Measurements from ENCODE around the gene ADAMTS7.

Gene ADAMTS7

DNA sequence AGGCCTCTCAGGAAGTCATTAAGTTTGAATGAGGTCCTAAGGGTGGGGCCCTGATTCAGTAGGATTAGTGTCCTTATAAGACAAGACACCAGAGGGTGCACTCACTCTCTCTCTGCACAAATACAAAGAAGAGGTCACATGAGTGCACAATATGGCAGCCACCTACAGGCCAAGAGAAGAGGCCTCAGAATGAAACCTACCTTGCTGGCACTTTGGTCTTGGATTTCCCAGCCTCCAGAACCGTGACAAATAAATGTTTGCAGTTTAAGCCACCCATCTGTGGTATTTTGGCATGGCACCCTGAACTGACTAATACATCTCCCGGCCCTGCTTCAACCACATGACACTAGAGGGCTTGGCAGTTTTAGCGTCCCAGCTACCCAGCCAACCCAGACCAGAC lies 96.4 kb downstream of the ADAMTS7 start:
- WGBS (ENCODE audit: extremely low coverage, insufficient coverage, insufficient read length): no CpG with 5 or more reads among the region's 3 CpGs
- Histone ChIP-seq H2BK120ac (ENCODE audit: insufficient read depth, low read length, poor library complexity) (no peak overlapping the region), H4K12ac (ENCODE audit: low read depth, low read length) (no peak overlapping the region), H2BK5ac (ENCODE audit: low read depth, low read length, poor library complexity) (no peak overlapping the region), H3K18ac (ENCODE audit: low read length) (no peak overlapping the region), H3K4me1 (ENCODE audit: control insufficient read depth in 1 of 2, insufficient read depth in 2 of 2, low read length in 2 of 2) (no peaks in the 10 kb centered on the region), H3K36me3 (ENCODE audit: control insufficient read depth in 1 of 2, insufficient read depth in 2 of 2, low read length in 2 of 2) (no peaks in the 10 kb centered on the region), H3K9me3 (ENCODE audit: insufficient read depth, low read depth, low read length) (no peaks in the 10 kb centered on the region), H2AFZ (ENCODE audit: insufficient read depth, low read length, poor library complexity) (no peak overlapping the region), H3K79me1 (ENCODE audit: low read length) (no peaks in the 10 kb centered on the region), H3K4me2 (ENCODE audit: low read length) (no peak overlapping the region), H3K79me2 (ENCODE audit: control insufficient read depth, insufficient read depth, low read length, poor library complexity) (no peaks in the 10 kb centered on the region), H3K9ac (ENCODE audit: low read length) (no peak overlapping the region), H4K8ac (ENCODE audit: low read depth, low read length) (no peak overlapping the region), H3K27me3 (ENCODE audit: insufficient read depth, low read length) (no peaks in the 10 kb centered on the region), H2AK5ac (ENCODE audit: low read length) (no peak overlapping the region), H3K4ac (ENCODE audit: low read depth, low read length) (no peak overlapping the region), H3K27ac (ENCODE audit: low read depth, low read length) (no peak overlapping the region), H3K4me3 (ENCODE audit: low read depth, low read length) (no peak overlapping the region), H4K91ac (ENCODE audit: low read depth, low read length) (no peak overlapping the region), H3K23ac (ENCODE audit: low read length) (no peak overlapping the region), H2BK12ac (ENCODE audit: low read length) (no peak overlapping the region), H3K14ac (ENCODE audit: low read length) (no peak overlapping the region)
- peak; percentile 43 to 59 for DNase-seq

DNA sequence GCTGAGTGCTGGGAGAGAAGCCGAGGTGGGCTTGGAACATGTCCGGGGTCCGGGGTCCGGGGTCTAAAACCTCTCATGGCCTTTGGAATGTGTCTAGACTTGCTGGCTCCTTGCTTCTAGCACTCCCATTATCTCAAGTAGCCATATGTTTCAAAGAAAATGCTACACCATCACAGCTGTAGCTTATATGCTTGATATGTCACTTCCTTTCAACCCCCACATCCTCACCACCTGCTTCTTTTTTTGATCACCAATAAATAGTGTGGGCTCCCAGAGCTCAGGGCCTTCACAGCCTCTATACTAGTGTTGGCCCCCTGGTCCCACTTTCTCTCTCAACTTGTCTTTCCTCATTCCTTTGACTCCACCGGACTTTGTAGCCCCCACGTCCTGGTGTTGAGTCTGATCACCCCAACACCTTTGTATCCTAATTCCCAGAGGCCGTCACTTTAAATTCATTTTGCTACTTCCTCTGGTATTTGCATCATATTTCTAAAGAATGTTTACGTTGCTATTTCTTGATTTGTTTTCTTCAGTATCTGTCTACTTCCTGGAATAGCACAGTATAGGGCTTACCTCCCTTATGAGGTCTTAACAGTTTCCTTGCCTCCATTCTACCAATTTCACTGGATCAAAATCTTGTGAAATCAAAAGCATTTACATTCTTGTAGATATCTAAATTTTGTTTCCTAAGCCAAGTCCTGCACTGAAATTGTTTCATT lies 98.3 kb downstream of the ADAMTS7 start:
- Histone ChIP-seq H2AK5ac (ENCODE audit: low read length) (no peak overlapping the region), H3K9me3 (ENCODE audit: insufficient read depth, low read depth, low read length) (no peaks in the 10 kb centered on the region), H3K27me3 (ENCODE audit: insufficient read depth, low read length) (no peaks in the 10 kb centered on the region), H2BK120ac (ENCODE audit: insufficient read depth, low read length, poor library complexity) (no peak overlapping the region), H3K9ac (ENCODE audit: low read length) (no peak overlapping the region), H3K4me1 (ENCODE audit: control insufficient read depth in 1 of 2, insufficient read depth in 2 of 2, low read length in 2 of 2) (no peaks in the 10 kb centered on the region), H3K14ac (ENCODE audit: low read length) (no peak overlapping the region), H4K91ac (ENCODE audit: low read depth, low read length) (no peak overlapping the region), H3K79me2 (ENCODE audit: control insufficient read depth, insufficient read depth, low read length, poor library complexity) (no peaks in the 10 kb centered on the region), H3K18ac (ENCODE audit: low read length) (no peak overlapping the region), H4K8ac (ENCODE audit: low read depth, low read length) (no peak overlapping the region), H4K12ac (ENCODE audit: low read depth, low read length) (no peak overlapping the region), H3K79me1 (ENCODE audit: low read length) (no peaks in the 10 kb centered on the region), H2BK5ac (ENCODE audit: low read depth, low read length, poor library complexity) (no peak overlapping the region), H3K4ac (ENCODE audit: low read depth, low read length) (no peak overlapping the region), H2AFZ (ENCODE audit: insufficient read depth, low read length, poor library complexity) (no peak overlapping the region), H2BK12ac (ENCODE audit: low read length) (no peak overlapping the region), H3K36me3 (ENCODE audit: control insufficient read depth in 1 of 2, insufficient read depth in 2 of 2, low read length in 2 of 2) (no peaks in the 10 kb centered on the region), H3K27ac (ENCODE audit: low read depth, low read length) (no peak overlapping the region), H3K4me3 (ENCODE audit: low read depth, low read length) (no peak overlapping the region), H3K23ac (ENCODE audit: low read length) (no peak overlapping the region), H3K4me2 (ENCODE audit: low read length) (no peak overlapping the region)
- DNase-seq: no peak
- WGBS (ENCODE audit: extremely low coverage, insufficient coverage, insufficient read length): no CpG with 5 or more reads among the region's 8 CpGs

DNA sequence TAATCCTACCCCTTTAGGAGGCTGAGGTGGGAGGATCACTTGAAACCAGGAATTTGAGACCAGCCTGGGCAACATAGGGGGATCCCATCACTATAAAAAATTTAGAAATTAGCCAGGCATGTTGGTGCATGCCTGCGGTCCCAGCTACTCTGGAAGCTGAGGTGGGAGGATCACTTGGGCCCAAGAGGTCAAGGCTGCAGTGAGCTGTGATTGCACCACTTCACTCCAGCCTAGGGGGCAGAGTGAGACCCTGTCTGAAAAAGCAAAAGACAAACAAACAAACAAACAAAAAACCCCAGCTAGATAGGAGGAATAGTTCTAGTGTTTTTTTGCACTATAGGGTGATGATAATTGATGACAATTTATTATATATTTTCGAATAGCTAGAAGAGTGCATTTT lies 99.6 kb downstream of the ADAMTS7 start:
- H3K4ac ChIP-seq (ENCODE audit: low read depth, low read length): no peak overlapping the region
- H2BK5ac ChIP-seq (ENCODE audit: low read depth, low read length, poor library complexity): no peak overlapping the region
- no peaks in the 10 kb centered on the region for H3K79me2 ChIP-seq (ENCODE audit: control insufficient read depth, insufficient read depth, low read length, poor library complexity)
- H3K4me1 ChIP-seq (ENCODE audit: control insufficient read depth in 1 of 2, insufficient read depth in 2 of 2, low read length in 2 of 2): no peaks in the 10 kb centered on the region
- no peak overlapping the region for H2BK12ac ChIP-seq (ENCODE audit: low read length)
- no peaks in the 10 kb centered on the region for H3K79me1 ChIP-seq (ENCODE audit: low read length)
- no peaks in the 10 kb centered on the region for H3K9me3 ChIP-seq (ENCODE audit: insufficient read depth, low read depth, low read length)
- H3K36me3 ChIP-seq (ENCODE audit: control insufficient read depth in 1 of 2, insufficient read depth in 2 of 2, low read length in 2 of 2): no peaks in the 10 kb centered on the region
- H4K12ac ChIP-seq (ENCODE audit: low read depth, low read length): no peak overlapping the region
- no peak overlapping the region for H2AK5ac ChIP-seq (ENCODE audit: low read length)
- H2BK120ac ChIP-seq (ENCODE audit: insufficient read depth, low read length, poor library complexity): no peak overlapping the region
- H3K18ac ChIP-seq (ENCODE audit: low read length): no peak overlapping the region
- H3K27ac ChIP-seq (ENCODE audit: low read depth, low read length): no peak overlapping the region
- no peak for DNase-seq
- WGBS (ENCODE audit: extremely low coverage, insufficient coverage, insufficient read length): no CpG with 5 or more reads among the region's 2 CpGs
- H4K91ac ChIP-seq (ENCODE audit: low read depth, low read length): no peak overlapping the region
- H3K14ac ChIP-seq (ENCODE audit: low read length): no peak overlapping the region
- no peak overlapping the region for H4K8ac ChIP-seq (ENCODE audit: low read depth, low read length)
- no peak overlapping the region for H2AFZ ChIP-seq (ENCODE audit: insufficient read depth, low read length, poor library complexity)
- no peak overlapping the region for H3K23ac ChIP-seq (ENCODE audit: low read length)
- H3K27me3 ChIP-seq (ENCODE audit: insufficient read depth, low read length): no peaks in the 10 kb centered on the region
- H3K4me3 ChIP-seq (ENCODE audit: low read depth, low read length): no peak overlapping the region
- no peak overlapping the region for H3K9ac ChIP-seq (ENCODE audit: low read length)
- no peak overlapping the region for H3K4me2 ChIP-seq (ENCODE audit: low read length)

DNA sequence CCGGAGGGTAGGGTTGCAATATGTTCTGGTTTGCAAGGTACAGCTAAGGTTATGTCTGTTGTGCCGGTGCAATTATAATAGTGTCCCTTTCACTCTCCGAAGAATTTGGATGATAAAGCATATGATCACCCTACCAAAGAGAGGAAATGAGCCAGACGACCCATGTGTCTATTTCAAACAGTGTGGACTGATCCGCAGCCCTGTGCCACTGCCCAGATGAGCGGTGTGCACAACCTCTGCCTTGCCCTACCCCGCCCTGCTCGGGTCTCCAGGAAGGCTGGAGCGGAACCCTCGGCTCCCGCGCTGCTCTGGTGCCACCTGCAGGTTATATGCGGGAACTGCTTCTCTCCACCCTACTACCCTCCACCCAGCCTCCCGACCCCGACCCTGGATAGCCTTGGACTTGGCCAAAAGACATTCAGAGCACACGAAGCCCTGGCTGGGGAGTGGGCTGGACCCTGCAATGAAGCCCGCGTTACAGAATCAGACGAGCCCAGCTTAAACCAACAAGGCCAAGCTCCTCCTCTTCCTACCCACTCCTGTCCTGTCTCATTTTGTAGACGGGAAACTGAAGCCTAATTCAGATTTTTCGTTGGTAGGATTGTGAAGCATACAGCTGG lies 101.9 kb downstream of the ADAMTS7 start:
- Histone ChIP-seq H4K12ac (ENCODE audit: low read depth, low read length) (no peak overlapping the region), H3K9ac (ENCODE audit: low read length) (no peak overlapping the region), H3K23ac (ENCODE audit: low read length) (no peak overlapping the region)

More for the DNA sequence above, 101.9 kb downstream of the ADAMTS7 start:
- H3K18ac ChIP-seq (ENCODE audit: low read length): no peak overlapping the region
- H3K79me1 ChIP-seq (ENCODE audit: low read length): no peaks in the 10 kb centered on the region
- H3K9me3 ChIP-seq (ENCODE audit: insufficient read depth, low read depth, low read length): peaks cover 4% of the 10 kb centered on the region
- H3K27me3 ChIP-seq (ENCODE audit: insufficient read depth, low read length): no peaks in the 10 kb centered on the region
- WGBS (ENCODE audit: extremely low coverage, insufficient coverage, insufficient read length): 100% methylated on average over 1 of the region's 21 CpGs
- no peak overlapping the region for H3K4ac ChIP-seq (ENCODE audit: low read depth, low read length)
- no peaks in the 10 kb centered on the region for H3K79me2 ChIP-seq (ENCODE audit: control insufficient read depth, insufficient read depth, low read length, poor library complexity)
- no peak overlapping the region for H2BK5ac ChIP-seq (ENCODE audit: low read depth, low read length, poor library complexity)
- H2BK120ac ChIP-seq (ENCODE audit: insufficient read depth, low read length, poor library complexity): no peak overlapping the region
- no peak overlapping the region for H2AK5ac ChIP-seq (ENCODE audit: low read length)
- no peaks in the 10 kb centered on the region for H3K4me1 ChIP-seq (ENCODE audit: control insufficient read depth in 1 of 2, insufficient read depth in 2 of 2, low read length in 2 of 2)
- H3K27ac ChIP-seq (ENCODE audit: low read depth, low read length): no peak overlapping the region
- H3K36me3 ChIP-seq (ENCODE audit: control insufficient read depth in 1 of 2, insufficient read depth in 2 of 2, low read length in 2 of 2): no peaks in the 10 kb centered on the region
- H4K8ac ChIP-seq (ENCODE audit: low read depth, low read length): no peak overlapping the region
- no peak overlapping the region for H3K14ac ChIP-seq (ENCODE audit: low read length)
- H3K4me2 ChIP-seq (ENCODE audit: low read length): no peak overlapping the region
- peak; percentile 38 to 73 for DNase-seq
- no peak overlapping the region for H2BK12ac ChIP-seq (ENCODE audit: low read length)
- no peak overlapping the region for H3K4me3 ChIP-seq (ENCODE audit: low read depth, low read length)
- H4K91ac ChIP-seq (ENCODE audit: low read depth, low read length): no peak overlapping the region
- H2AFZ ChIP-seq (ENCODE audit: insufficient read depth, low read length, poor library complexity): no peak overlapping the region
